Muscle layer of colon (tissue), 2 donors: ENCODE results near the gene PNRC2.

ENCODE experiments used
- H3K27ac ChIP-seq: one replicate; pipeline ENCODE4 v1.7.0; 2013; ENCODE audit warnings: low read depth, mild to moderate bottlenecking, low read length, moderate library complexity
- H3K27me3 ChIP-seq, 2 donors: one replicate each; pipeline ENCODE4 v1.7.0; 2013; ENCODE audit warnings: low read length in 2 of 2, mild to moderate bottlenecking in 2 of 2; ENCODE audit not compliant: insufficient read depth in 2 of 2, control insufficient read depth in 1 of 2
- H3K36me3 ChIP-seq: one replicate; pipeline ENCODE4 v1.7.0; 2013; ENCODE audit warnings: mild to moderate bottlenecking, low read length; ENCODE audit not compliant: insufficient read depth
- H3K4me1 ChIP-seq: one replicate; pipeline ENCODE4 v1.7.0; 2013; ENCODE audit warnings: mild to moderate bottlenecking, low read length; ENCODE audit not compliant: insufficient read depth
- H3K4me3 ChIP-seq, 2 donors: one replicate each; pipeline ENCODE4 v1.7.0; 2013; ENCODE audit warnings: low read length in 2 of 2, low read depth in 1 of 2, mild to moderate bottlenecking in 1 of 2, moderate library complexity in 1 of 2
- H3K9ac ChIP-seq: one replicate; pipeline ENCODE4 v1.7.0; 2013; ENCODE audit warnings: low read length
- H3K9me3 ChIP-seq: one replicate; pipeline ENCODE4 v1.7.0; 2013; ENCODE audit warnings: mild to moderate bottlenecking, low read length
- donor health status: abdominal sarcoma.
- donor health status: Adenocarcinoma of cecum.

PNRC2 gene, protein sequence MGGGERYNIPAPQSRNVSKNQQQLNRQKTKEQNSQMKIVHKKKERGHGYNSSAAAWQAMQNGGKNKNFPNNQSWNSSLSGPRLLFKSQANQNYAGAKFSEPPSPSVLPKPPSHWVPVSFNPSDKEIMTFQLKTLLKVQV

DNA sequence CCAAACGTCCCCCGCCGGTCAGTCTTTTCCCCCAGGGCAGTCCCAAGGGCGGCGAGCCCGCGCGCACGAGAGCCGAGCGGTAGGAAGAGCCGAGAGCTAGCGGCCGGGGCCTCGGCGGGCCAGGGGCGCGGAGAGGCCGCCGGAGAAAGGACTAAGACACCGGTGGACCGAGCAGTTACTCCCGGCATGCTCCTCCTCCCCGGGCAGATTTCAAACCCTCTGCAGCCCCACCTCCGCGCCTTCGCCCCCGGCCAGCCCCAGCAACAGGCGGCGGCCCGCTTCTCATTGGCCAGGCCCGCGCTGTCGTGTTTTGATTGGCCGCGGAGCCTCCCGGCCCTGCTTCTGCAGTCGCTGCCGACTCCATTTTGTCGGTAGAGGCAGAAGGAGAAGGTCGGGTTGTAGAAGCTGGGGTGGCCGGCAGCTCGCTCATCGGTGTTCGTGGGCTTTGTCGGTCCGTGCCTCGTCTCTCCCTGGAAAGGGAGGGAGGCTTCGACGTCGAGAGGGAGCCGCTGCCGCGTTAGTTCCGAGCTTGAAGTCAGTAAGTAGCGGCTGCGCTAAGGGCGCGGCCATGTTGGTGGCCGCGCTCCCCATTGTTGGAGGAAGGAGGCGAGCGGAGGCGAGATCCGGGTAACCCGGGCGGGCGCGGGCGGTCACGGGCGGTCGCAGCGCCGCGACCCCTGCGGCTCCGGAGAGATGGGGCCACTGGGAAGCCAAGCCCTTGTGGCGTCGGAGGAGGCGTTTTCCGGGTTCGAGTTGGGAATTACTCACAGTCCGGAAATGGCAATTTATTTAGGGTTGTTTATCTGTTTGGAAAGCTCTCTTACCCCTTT, at the start of gene PNRC2:
TSS of gene PNRC2 (plus strand) at position 368 of the 830 bp plus-strand sequence. CDS start 1,630 bp downstream, outside the sequence.
- Histone ChIP-seq H3K27me3 (no peaks in the 10 kb centered on the region), H3K36me3 (peaks cover 5% of the 10 kb centered on the region), H3K27ac (peak within 1 kb of the TSS; percentile 90), H3K9ac (peak within 1 kb of the TSS; percentile 99), H3K9me3 (no peaks in the 10 kb centered on the region), H3K4me3 (peak within 1 kb of the TSS; percentile 75 to 97), H3K4me1 (peaks cover 41% of the 10 kb centered on the region)

DNA sequence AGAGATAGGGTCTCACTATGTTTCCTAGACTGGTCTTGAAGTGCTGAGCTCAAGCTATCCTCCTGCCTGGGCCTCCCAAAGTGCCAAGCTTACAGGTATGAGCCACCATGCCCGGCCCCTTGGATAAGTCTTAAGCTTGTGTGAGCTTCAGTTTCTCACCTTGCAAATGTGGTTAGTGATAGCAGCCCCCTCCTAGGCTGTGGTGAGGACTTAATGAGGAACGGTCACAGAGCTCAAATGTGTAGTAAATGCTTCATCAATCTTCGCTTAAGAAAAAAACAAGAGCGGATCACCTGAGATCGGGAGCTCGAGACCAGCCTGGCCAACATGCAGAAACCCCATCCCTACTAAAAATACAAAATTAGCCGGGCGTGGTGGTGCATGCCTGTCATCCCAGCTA, 49.5 kb upstream of the PNRC2 start:
- H3K27ac ChIP-seq = no peak overlapping the region
- no peaks in the 10 kb centered on the region for H3K9me3 ChIP-seq
- H3K4me1 ChIP-seq = no peaks in the 10 kb centered on the region
- H3K9ac ChIP-seq = no peak overlapping the region
- no peaks in the 10 kb centered on the region for H3K36me3 ChIP-seq
- H3K27me3 ChIP-seq = peaks cover 0 to 4% of the 10 kb centered on the region in 2 donors
- no peak overlapping the region for H3K4me3 ChIP-seq

DNA sequence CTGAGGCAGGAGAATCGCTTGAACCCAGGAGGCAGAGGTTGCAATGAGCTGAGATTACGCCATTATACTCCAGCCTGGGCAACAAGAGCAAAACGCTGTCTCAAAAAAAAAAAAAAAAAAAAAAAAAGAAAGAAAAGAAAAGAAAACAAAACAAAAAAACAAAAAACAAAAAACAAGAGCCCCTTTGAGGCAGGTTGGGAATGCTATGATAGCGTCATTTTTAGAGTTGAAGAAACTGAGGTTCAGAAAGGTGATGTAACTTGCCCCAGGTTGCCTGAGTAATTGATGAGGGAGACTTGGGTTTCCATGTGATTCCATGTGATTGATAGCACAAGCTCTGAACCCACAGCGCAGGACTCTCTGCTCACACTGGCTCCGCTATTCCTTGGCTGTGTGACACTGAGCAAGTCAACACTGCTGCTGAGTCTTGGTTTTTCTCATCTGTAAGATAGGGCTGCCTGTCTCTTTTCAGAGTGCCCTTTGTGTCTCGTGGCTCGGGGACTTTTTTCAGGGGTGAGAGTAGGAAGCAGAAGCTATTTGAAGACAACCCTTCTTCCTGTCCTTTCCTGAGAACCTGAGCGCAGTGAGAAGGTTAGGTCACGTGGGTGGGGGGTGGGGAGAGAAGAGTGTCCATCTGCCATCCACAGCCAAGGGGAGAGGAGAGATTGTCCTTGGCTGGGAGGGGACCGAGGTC, 48.9 kb upstream of the PNRC2 start:
- Histone ChIP-seq H3K27ac (no peak overlapping the region), H3K9ac (no peak overlapping the region)

DNA sequence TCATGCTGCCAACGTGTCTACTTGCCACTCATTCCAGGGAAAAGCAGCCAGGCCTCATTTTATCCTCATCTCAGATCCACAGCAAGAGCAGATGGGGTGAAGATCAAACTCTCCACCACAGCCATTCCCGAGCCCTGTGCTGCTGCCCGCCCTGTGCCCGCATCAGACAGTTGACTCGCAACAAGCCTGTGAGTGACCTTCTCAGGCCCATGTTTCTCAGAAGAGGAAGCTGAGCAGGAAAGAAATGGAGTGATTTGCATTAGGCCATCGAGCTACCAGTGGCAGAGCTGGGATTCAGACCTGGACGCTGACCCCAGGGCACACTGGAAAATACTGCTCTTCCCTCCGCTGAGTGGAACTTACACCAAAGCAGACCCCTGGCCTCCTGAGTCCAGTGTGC, 47.7 kb upstream of the PNRC2 start:
- no peak overlapping the region for H3K4me3 ChIP-seq
- H3K4me1 ChIP-seq = no peaks in the 10 kb centered on the region
- H3K27me3 ChIP-seq = peaks cover 0 to 4% of the 10 kb centered on the region in 2 donors
- no peak overlapping the region for H3K27ac ChIP-seq
- H3K9me3 ChIP-seq = no peaks in the 10 kb centered on the region
- H3K36me3 ChIP-seq = no peaks in the 10 kb centered on the region
- H3K9ac ChIP-seq = no peak overlapping the region

More for the DNA sequence above, 48.9 kb upstream of the PNRC2 start:
- no peaks in the 10 kb centered on the region for H3K9me3 ChIP-seq
- H3K4me3 ChIP-seq = no peak overlapping the region
- H3K27me3 ChIP-seq = peaks cover 0 to 4% of the 10 kb centered on the region in 2 donors
- no peaks in the 10 kb centered on the region for H3K4me1 ChIP-seq
- H3K36me3 ChIP-seq = no peaks in the 10 kb centered on the region

DNA sequence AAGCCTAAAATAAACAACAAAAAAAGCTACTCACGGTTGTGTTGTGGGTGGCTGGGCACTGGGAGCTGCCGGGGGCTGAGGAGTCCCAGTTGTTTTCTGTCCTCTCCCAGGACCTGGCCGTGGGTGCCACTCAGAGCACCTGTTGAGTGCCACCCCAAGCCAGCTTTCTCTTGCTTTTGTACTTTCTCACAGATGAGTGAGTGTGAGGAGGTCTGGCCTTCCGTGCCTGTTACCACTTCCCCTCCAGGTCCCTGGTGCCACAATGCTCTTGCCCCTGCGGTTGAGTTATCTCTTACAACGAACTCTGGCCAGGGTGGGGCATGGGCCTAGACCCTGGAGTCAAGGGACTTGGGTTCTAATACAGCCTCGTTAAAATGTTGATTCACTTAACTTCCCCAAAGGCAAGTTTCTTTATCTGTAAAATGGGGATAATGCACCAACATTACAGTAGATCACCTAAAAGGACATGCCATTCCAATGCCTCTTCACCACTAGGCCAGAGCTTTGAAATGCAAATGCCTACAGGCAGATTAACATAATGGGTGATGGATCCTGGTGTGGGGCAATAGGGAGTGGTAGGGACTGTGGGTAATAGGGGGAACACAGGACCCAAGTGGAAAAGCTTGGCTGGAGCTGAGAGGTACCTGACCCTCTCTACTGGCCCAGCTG, 46.3 kb upstream of the PNRC2 start, which contains the start of gene CNR2:
TSS of gene CNR2 (minus strand) at position 151 of the 669 bp plus-strand sequence. CDS start 37,745 bp downstream, outside the sequence.
- Histone ChIP-seq H3K27me3 (peaks cover 0 to 4% of the 10 kb centered on the region in 2 donors), H3K4me3 (no peak within 1 kb of the TSS), H3K36me3 (no peaks in the 10 kb centered on the region), H3K27ac (no peak within 1 kb of the TSS), H3K4me1 (no peaks in the 10 kb centered on the region), H3K9me3 (no peaks in the 10 kb centered on the region), H3K9ac (no peak within 1 kb of the TSS)

DNA sequence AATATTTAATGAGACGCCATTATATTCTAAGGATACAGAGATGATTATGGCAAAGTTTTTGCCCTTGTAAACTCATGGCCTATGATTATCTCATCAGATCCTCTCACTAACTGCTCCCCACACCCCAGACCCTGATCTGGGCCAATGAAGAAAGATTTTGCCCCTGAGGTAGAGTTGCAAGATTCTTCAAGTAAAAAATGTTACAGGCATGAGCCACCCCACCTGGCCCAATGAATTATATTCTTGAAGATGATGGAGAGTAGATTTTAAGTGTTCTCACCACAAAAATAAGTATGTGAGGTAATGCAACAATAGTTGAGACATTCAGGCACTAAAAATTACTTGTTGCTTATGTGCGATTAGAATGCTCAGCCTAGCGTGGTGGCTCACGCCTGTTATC, 44.7 kb upstream of the PNRC2 start:
- H3K27me3 ChIP-seq = no peaks in the 10 kb centered on the region
- H3K4me1 ChIP-seq = peaks cover 5% of the 10 kb centered on the region
- H3K9ac ChIP-seq = no peak overlapping the region
- no peak overlapping the region for H3K27ac ChIP-seq
- H3K9me3 ChIP-seq = no peaks in the 10 kb centered on the region
- H3K36me3 ChIP-seq = no peaks in the 10 kb centered on the region
- H3K4me3 ChIP-seq = no peak overlapping the region

DNA sequence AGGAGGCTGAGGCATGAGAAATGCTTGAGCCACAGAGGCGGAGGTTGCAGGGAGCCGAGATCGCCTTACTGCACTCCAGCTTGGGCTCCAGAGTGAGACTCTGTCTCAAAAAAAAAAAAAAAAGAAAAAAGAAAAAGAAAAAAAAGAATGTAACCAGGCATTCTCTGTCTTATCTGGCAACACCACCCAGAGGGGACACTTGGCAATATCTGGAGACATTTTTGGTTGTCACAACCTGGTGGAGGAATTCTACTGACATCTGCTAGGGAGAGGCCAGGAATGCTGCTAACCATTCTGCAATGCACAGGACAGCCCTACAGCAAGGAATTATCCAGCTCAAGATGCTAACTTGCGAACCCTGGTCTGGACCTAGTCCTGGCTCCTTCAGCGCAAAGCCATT, 44.2 kb upstream of the PNRC2 start:
- H3K4me1 ChIP-seq = peaks cover 10% of the 10 kb centered on the region
- H3K27ac ChIP-seq = no peak overlapping the region
- H3K9me3 ChIP-seq = no peaks in the 10 kb centered on the region
- H3K9ac ChIP-seq = no peak overlapping the region
- H3K27me3 ChIP-seq = no peaks in the 10 kb centered on the region
- no peaks in the 10 kb centered on the region for H3K36me3 ChIP-seq
- no peak overlapping the region for H3K4me3 ChIP-seq

DNA sequence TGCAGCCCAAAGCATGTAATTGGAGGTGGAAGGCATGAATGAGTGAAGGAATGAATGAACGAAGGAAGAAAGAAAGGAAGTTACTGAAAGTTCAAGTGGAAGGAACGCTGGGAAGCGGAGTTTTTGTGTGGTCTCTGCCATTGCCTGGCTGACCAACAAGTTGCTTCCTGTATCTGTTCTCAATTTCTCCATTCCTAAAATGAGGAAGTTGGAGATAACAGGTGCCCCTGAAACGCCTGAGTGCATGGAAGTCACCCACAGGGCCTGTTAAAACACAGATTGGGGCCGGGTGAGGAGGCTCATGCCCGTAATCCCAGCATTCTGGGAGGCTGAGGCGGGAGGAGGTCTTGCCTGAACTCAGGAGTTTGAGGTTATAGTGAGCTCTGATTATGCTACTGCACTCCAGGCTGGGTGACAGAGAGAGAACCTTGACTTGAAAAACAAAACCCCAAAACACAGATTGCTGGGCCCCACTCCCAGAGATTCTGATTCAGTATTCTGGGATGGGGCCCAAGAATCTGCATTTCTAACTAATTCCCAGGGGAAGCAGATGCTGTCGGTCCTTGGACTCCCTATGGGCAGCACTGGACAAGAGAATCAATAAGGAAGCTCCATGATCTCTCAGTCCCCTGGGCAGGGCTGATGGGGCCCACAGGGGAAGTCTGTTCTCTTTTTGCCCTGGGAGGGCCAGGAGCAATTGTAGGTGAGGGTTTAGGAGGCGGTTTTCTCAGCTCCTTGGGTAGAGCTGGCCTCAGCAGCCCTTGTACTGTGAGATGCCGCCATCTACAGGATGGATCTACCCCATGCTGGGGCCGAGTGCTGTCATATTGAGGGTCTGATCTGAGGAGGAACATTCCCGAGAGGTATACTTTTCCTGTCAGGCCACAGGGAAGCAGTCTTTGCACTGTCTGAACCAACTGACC, 43.2 kb upstream of the PNRC2 start:
- peaks cover 16% of the 10 kb centered on the region for H3K4me1 ChIP-seq
- H3K36me3 ChIP-seq = no peaks in the 10 kb centered on the region
- no peaks in the 10 kb centered on the region for H3K9me3 ChIP-seq
- H3K4me3 ChIP-seq = no peak overlapping the region
- no peak overlapping the region for H3K9ac ChIP-seq
- no peaks in the 10 kb centered on the region for H3K27me3 ChIP-seq
- H3K27ac ChIP-seq = no peak overlapping the region

DNA sequence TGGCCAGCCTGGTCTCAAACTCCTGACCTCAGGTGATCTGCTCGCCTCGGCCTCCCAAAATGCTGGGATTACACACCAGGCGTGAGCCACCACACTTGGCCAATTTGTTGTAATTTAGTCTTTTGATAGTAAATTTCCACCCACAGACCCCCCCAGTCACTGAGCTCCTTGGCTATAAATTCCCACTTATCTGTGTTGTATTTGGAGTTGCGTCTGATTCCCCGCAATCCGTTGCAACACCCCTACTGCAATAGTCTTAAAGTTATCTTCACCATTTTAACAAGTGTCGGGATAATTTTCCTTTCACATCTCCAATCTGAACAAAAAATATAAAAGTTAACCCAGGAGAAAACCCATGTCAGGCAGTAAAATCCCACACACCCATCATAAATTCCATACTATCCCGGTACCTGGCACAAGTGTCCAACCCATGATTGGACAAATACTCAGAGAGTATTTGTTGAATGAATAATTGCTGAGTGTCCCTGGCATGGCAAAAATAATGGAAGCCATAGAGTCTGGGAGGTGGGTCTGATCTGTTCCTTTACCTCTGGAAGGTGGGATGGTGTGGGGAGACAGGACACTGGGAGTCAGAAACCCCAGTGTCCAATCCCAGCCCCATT, 37.2 kb upstream of the PNRC2 start:
- no peaks in the 10 kb centered on the region for H3K9me3 ChIP-seq
- no peak overlapping the region for H3K9ac ChIP-seq
- H3K36me3 ChIP-seq = no peaks in the 10 kb centered on the region
- H3K27me3 ChIP-seq = no peaks in the 10 kb centered on the region
- H3K4me3 ChIP-seq = no peak overlapping the region
- H3K4me1 ChIP-seq = peaks cover 16% of the 10 kb centered on the region
- H3K27ac ChIP-seq = no peak overlapping the region
